OCI-LY7 (cell line): ENCODE results near the gene CXCR5. TPM values are rescaled to one million over a fixed set of nuclear protein-coding genes. Genes with fewer than 3 reads are reported as not detected.

ENCODE experiments used
- BruUV-seq: library from RNA; stranded (reverse); fragments of 400-500 nt; replicated peaks from 2 replicates; lab custom pipeline; 2021; lab: Mats Ljungman, UMichigan
- CTCF ChIA-PET: fragments of 300-600 bp; sonication (Branson Sonifier 250); formaldehyde crosslinking; loops from one replicate; lab custom pipeline; 2022; ENCODE audit warnings: antibody characterized with exemption; ENCODE audit not compliant: unreplicated experiment; lab: Charles Lee
- POLR2A ChIA-PET: fragments of 300-600 bp; sonication (Branson Sonifier 250); formaldehyde crosslinking; loops from one replicate; lab custom pipeline; 2022; ENCODE audit warnings: antibody characterized with exemption; lab: Charles Lee
- DNase-seq: peaks from one replicate; pipeline ENCODE4 v3.0.0-alpha.2; 2015; ENCODE audit warnings: low spot score
- H2AFZ ChIP-seq: fragments of 200-600 bp; sonication (generic), shearing (Covaris generic); 2 replicates; pipeline ENCODE4 v1.6.1; 2014; ENCODE audit warnings: mild to moderate bottlenecking, antibody characterized with exemption, low read length, moderate library complexity
- H3K27ac ChIP-seq: fragments of 200-600 bp; sonication (generic); 2 replicates; pipeline ENCODE4 v1.5.1; 2014; ENCODE audit warnings: mixed run types, low read depth, mild to moderate bottlenecking, moderate library complexity, low read length, inconsistent platforms; ENCODE audit not compliant: poor library complexity, severe bottlenecking
- H3K36me3 ChIP-seq: fragments of 200-600 bp; sonication (generic); 2 replicates; pipeline ENCODE4 v1.6.1; 2014; ENCODE audit warnings: mild to moderate bottlenecking, antibody characterized with exemption, low read length, moderate library complexity, mixed read lengths; ENCODE audit not compliant: insufficient read depth
- H3K4me1 ChIP-seq: fragments of 200-600 bp; sonication (generic); 2 replicates; pipeline ENCODE4 v1.5.1; 2014; ENCODE audit warnings: mild to moderate bottlenecking, low read length; ENCODE audit not compliant: insufficient read depth, poor library complexity, severe bottlenecking
- H3K4me2 ChIP-seq: fragments of 200-600 bp; sonication (generic); 2 replicates; pipeline ENCODE4 v1.6.1; 2014; ENCODE audit warnings: mild to moderate bottlenecking, low read length
- H3K4me3 ChIP-seq: fragments of 200-600 bp; sonication (generic); 2 replicates; pipeline ENCODE4 v1.5.1; 2014; ENCODE audit warnings: mild to moderate bottlenecking, low read depth, low read length; ENCODE audit not compliant: poor library complexity, severe bottlenecking
- H3K79me2 ChIP-seq: fragments of 200-600 bp; sonication (generic); 2 replicates; pipeline ENCODE4 v1.6.1; 2016; ENCODE audit warnings: low read depth, mild to moderate bottlenecking, low read length, moderate library complexity, mixed read lengths; ENCODE audit not compliant: insufficient read depth
- H3K9me2 ChIP-seq: fragments of 200-600 bp; sonication (generic); 2 replicates; pipeline ENCODE4 v1.6.1; 2016; ENCODE audit warnings: mild to moderate bottlenecking, low read length, mixed read lengths; ENCODE audit not compliant: insufficient read depth
- H3K9me3 ChIP-seq: fragments of 200-600 bp; sonication (generic); 2 replicates; pipeline ENCODE4 v1.6.1; 2014; ENCODE audit warnings: mild to moderate bottlenecking, mixed run types, low read length, mixed read lengths
- H4K20me1 ChIP-seq: fragments of 200-600 bp; sonication (generic); 2 replicates; pipeline ENCODE4 v1.6.1; 2014; ENCODE audit warnings: mild to moderate bottlenecking, antibody characterized with exemption, low read length, moderate library complexity, mixed read lengths; ENCODE audit not compliant: insufficient read depth
- EZH2phosphoT487 ChIP-seq: fragments of 200-600 bp; sonication (generic); IDR thresholded peaks from 2 replicates; pipeline ENCODE4 v1.6.1; 2018; ENCODE audit warnings: low read depth, borderline replicate concordance, mild to moderate bottlenecking, mixed run types, antibody characterized with exemption, low read length, moderate library complexity, mixed read lengths
- intact Hi-C: fragments of 100-400 bp; cut with micrococcal nuclease; formaldehyde crosslinking; loops from one replicate; pipeline ENCODE4 v1.10.0; 2022; ENCODE audit not compliant: unreplicated experiment
- total RNA-seq, 2 experiments: library from RNA; depleted of rRNA in 1 of 2; stranded (reverse); fragments of >200 nt in 1 of 2; shearing (Covaris generic) in 1 of 2; gene quantifications; 2 replicates each; pipeline ENCODE4 v1.2.3, GENCODE V29; 2014 to 2022
- TF ChIP-seq, protein P1 (sequence below): fragments of 200-600 bp; sonication (generic); conservative IDR thresholded peaks from 2 replicates; pipeline ENCODE4 v1.5.1; 2014; ENCODE audit warnings: mild to moderate bottlenecking, antibody characterized with exemption, low read length, moderate library complexity, mixed read lengths

The CXCR5 gene
- total RNA-seq, 2 experiments from 2014 or later, result 3.3 to 7.3 TPM

DNA sequence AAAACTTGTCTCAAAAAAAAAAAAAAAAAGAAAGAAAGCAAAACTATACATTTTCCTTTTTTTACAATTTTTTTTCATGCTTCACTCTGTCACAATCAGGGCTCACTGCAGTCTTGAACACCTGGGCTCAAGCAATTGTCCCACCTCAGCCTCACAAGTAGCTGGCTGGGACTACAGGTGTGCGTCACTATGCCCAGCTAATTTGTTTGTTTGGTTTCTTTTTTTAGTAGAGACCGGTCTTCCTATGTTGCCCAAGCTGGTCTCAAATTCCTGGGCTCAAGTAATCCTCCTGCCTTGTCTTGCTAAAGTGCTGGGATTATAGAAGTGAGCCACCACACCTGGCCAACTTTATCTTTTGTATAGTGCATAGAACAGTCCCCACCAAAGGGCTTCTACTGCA, 15.0 kb upstream of the CXCR5 start:
- CTCF ChIA-PET, result interaction anchor here (0.6 to 1.6 kb wide), 3 partner anchors 20 to 205 kb away, joined by 3 to 4 read pairs (median 3); no protein-coding TSS in a partner anchor
- H3K9me2 ChIP-seq, result no peaks in the 10 kb centered on the region
- H3K4me1 ChIP-seq, result peaks cover 62% of the 10 kb centered on the region
- no peaks in the 10 kb centered on the region for H3K79me2 ChIP-seq
- peak overlapping the region; percentile 95 for H3K27ac ChIP-seq
- TF ChIP-seq, protein P1, sequence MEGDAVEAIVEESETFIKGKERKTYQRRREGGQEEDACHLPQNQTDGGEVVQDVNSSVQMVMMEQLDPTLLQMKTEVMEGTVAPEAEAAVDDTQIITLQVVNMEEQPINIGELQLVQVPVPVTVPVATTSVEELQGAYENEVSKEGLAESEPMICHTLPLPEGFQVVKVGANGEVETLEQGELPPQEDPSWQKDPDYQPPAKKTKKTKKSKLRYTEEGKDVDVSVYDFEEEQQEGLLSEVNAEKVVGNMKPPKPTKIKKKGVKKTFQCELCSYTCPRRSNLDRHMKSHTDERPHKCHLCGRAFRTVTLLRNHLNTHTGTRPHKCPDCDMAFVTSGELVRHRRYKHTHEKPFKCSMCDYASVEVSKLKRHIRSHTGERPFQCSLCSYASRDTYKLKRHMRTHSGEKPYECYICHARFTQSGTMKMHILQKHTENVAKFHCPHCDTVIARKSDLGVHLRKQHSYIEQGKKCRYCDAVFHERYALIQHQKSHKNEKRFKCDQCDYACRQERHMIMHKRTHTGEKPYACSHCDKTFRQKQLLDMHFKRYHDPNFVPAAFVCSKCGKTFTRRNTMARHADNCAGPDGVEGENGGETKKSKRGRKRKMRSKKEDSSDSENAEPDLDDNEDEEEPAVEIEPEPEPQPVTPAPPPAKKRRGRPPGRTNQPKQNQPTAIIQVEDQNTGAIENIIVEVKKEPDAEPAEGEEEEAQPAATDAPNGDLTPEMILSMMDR, result no peak
- TF ChIP-seq EZH2phosphoT487, result no peak
- no TSS peak for BruUV-seq
- H3K9me3 ChIP-seq, result no peaks in the 10 kb centered on the region
- H3K4me2 ChIP-seq, result peak overlapping the region; percentile 80
- no peak overlapping the region for H2AFZ ChIP-seq
- POLR2A ChIA-PET, result interaction anchor here (0.6 to 5.2 kb wide), 15 partner anchors 9 to 1846 kb away, joined by 3 to 94 read pairs (median 23); partner anchors contain the start of genes CXCR5 and DDX6
- H4K20me1 ChIP-seq, result no peaks in the 10 kb centered on the region
- peak overlapping the region; percentile 47 for H3K4me3 ChIP-seq
- no peaks in the 10 kb centered on the region for H3K36me3 ChIP-seq
- intact Hi-C loops, result no loop called here
- DNase-seq, result peak; percentile 78

- Histone ChIP-seq H3K4me3 (peak overlapping the region; percentile 68), H3K27ac (peak overlapping the region; percentile 95), H2AFZ (peak overlapping the region; percentile 62; the same call in 1 of the 2 replicates), H3K4me1 (peaks cover 71% of the 10 kb centered on the region), H3K9me2 (no peaks in the 10 kb centered on the region), H3K36me3 (no peaks in the 10 kb centered on the region), H4K20me1 (no peaks in the 10 kb centered on the region), H3K9me3 (no peaks in the 10 kb centered on the region), H3K4me2 (peak overlapping the region; percentile 87), H3K79me2 (no peaks in the 10 kb centered on the region)
- BruUV-seq, result TSS peak; percentile 76
- CTCF ChIA-PET, result interaction anchor here (0.6 to 1.8 kb wide), 8 partner anchors 11 to 80 kb away, joined by 3 to 8 read pairs (median 4); partner anchors contain the start of genes CXCR5 and DDX6
- POLR2A ChIA-PET, result interaction anchor here (0.5 to 5.2 kb wide), 21 partner anchors 8 to 254 kb away, joined by 3 to 94 read pairs (median 6); partner anchors contain the start of genes C2CD2L, CXCR5 and DDX6
- intact Hi-C loops, result loop anchor here (1.0 to 2.0 kb wide), 7 partner anchors 18 to 180 kb away; partner anchors contain the start of gene DDX6
- peak; percentile 90 for DNase-seq
- TF ChIP-seq, protein P1, result peak; percentile 38; the same call in 1 of the 2 replicates
- TF ChIP-seq EZH2phosphoT487, result no peak
These were observed 13.0 kb upstream of the CXCR5 start for GRCh38 chr11:118870396-118871343.
